Right lung (tissue), 5 donors: ENCODE data around the gene ALCAM. TPM values are rescaled to one million over a fixed set of nuclear protein-coding genes. Genes with fewer than 3 reads are reported as not detected.

Experiments used
- DNase-seq, 2 donors: peaks; one replicate each; pipeline ENCODE4 v3.0.0-alpha.2; 2013
- polyA plus RNA-seq, 5 donors: library from polyadenylated mRNA; unstranded; fragments of 120-200 nt; gene quantifications; one replicate each; pipeline versions ENCODE4 v1.2.1 to v1.2.3, GENCODE V29; 2013; ENCODE audit warnings: inconsistent platforms in 1 of 5, low replicate concordance in 1 of 5; ENCODE audit not compliant: insufficient read length in 5 of 5, insufficient read depth in 1 of 5

The ALCAM gene
- polyA plus RNA-seq, 5 donors = 88.0 to 145 (median 134) TPM

DNA sequence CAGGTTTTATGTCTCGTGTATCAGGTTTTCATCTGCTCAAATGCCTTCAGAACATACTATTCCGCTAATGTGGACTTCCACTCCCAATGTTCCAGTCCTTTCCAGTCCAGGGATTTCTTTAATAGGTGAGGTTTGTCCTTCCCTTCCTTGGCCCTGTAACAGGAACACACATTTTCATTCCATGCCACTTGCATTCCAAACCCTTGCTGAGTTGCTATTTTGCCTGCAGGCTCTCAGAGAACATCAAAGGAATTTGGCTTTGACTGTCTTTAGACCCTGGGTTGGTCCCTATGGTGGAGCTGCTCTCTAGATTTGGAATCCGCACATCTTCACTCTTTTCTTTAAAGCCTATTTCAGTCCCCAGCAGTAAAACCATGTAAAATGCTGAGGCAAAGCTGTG lies 12.3 kb upstream of the ALCAM start:
- DNase-seq = no peak

GRCh38 chr3:105355408-105356061 lies 11.2 kb upstream of the ALCAM start:
- DNase-seq = no peak

DNA sequence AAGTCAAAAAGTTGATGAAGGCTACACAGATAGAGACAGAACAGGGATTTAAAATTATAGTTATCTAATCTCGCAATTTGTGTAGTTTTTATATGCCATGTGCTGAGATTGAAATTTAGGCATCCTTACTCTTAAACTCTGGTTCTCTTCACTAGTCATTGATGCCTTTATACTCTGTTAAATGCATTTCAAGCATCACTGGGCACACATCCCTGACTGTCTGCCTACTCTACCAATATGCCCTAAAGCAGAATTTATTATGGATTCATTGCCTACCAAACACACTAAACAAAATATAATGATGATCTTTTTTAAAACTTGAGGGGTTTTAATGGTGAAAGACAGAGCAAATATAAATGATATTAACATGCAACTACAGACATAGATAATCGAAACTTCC lies 10.3 kb upstream of the ALCAM start:
- no peak for DNase-seq

GRCh38 chr3:105356988-105357387 lies 9.7 kb upstream of the ALCAM start:
- no peak for DNase-seq

- no peak for DNase-seq
These were observed 7.5 kb upstream of the ALCAM start for GRCh38 chr3:105359098-105359762.

DNA sequence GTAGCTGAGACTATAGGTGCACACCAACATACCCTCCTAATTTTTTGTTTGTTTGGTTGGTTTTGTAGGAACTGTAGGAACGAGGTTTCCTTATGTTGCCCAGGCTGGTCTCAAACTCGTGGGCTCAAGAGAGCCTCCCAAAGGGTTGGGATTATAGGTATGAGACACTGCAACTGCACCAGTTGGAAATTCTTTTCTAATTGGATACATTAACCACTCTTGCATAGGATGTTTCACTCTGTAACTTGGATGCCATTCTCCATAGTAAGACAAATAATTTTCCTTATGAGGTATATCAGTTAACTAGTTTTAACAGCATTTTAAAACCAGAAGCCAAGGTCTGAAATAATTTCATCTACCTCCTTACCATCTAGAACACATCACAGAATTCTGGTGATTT lies 6.7 kb upstream of the ALCAM start:
- no peak for DNase-seq

GRCh38 chr3:105362021-105362665 lies 4.6 kb upstream of the ALCAM start:
- DNase-seq = no peak

DNA sequence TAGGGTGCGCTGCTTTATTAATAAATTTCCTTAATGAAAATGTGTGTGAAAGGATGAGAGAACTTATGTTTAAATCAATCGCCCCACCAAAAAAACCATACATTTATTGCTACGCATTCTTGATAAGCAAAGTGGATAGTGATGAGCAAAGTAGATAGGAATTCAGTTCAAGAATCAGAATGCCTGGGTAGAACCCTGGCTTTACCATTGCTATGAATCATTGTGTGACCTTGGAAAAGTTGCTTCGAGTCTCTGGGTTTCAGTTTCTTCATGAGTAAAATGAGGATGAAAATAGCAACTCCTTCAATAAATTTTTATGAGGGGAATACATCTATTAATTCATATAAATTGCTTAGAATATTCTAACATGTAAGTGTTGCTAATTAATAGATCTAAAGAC lies 2.6 kb upstream of the ALCAM start:
- DNase-seq = no peak

- no peak for DNase-seq
These were observed 1.7 kb upstream of the ALCAM start for GRCh38 chr3:105365081-105365390.

- peak; percentile 52 to 55 for DNase-seq
These were observed 1.1 kb upstream of the ALCAM start for GRCh38 chr3:105365391-105366325.

DNA sequence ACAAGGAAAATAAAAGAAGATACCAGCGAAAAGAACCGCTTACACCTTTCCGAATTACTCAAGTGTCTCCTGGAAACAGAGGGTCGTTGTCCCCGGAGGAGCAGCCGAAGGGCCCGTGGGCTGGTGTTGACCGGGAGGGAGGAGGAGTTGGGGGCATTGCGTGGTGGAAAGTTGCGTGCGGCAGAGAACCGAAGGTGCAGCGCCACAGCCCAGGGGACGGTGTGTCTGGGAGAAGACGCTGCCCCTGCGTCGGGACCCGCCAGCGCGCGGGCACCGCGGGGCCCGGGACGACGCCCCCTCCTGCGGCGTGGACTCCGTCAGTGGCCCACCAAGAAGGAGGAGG lies 325 bp downstream of the ALCAM start:
- no peak for DNase-seq

GRCh38 chr3:105367406-105368213 lies 901 bp downstream of the ALCAM start:
- peak; percentile 52 to 54 for DNase-seq

GRCh38 chr3:105368566-105369499 lies 2.1 kb downstream of the ALCAM start:
- peak; percentile 56 to 62 for DNase-seq

- peak; percentile 63 to 74 for DNase-seq
These were observed 3.0 kb downstream of the ALCAM start for GRCh38 chr3:105369500-105370371.

DNA sequence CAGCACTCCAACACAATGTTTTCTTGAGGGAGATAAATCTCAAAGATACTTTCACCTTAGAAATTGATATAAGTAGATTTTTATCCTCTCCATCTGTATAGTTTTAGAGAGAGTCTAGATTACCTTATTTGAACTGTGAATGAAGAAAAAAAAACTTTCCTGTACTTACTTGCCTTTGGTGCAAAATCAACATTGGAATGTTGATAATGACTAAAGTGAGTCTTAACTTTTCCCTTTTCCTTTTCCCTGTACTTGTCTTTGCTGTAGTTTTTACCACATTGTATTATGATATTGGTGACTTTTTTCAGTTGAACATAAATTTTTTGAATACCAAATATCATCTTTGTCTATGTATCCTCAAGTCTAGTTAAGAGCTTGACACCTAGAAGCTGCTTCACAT lies 6.7 kb downstream of the ALCAM start:
- no peak for DNase-seq

GRCh38 chr3:105375750-105376511 lies 9.2 kb downstream of the ALCAM start:
- no peak for DNase-seq

DNA sequence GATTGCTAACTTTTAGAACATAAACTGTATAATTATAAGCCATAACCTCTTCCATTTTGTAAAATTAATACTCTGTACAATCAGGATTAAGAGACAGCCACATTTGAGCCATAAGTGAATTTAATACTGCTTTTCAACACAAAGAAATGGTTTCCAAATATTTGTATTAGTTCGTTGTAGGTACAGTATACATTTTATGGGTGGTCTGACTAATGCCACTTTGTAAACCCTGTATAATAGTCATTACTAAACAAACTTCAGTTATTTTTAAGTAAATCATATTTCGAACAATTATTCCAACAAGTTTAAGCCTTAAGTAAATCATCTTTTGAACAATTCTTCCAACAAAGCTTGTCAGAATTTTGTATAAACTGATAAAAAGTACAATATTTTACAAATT lies 11.0 kb downstream of the ALCAM start:
- no peak for DNase-seq

- no peak for DNase-seq
These were observed 18.5 kb downstream of the ALCAM start for GRCh38 chr3:105385179-105385578.
